ENCODE results near the gene JPH3.

DNA sequence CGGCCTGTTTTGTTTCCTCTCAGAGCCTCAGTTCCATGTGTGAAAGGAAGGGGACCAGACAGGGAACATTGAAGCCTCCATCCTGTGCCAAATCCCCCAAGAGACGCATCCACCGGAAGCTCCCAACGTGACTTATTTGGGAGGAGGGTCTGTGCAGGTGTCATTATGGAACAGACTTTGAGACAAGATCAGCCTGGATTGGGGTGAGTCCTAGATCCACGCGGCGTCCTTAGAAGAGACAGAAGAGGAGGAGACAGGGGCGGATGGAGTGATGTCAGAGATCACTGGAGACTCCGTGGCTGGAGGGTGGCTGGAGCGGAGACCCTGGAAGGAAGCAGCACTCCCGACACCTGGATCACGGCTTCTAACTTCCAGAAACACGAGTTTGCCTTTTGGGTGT is 83.5 kb downstream of the JPH3 start:
- TF ChIP-seq POLR2A (IDR thresholded peaks at IDR 0.05; ENCODE audit: low read length) (no peak), GATA1 (IDR thresholded peaks at IDR 0.05; ENCODE audit: low read depth, low read length) (no peak)
